AG08395 (cell line): Measurements from ENCODE around the gene CHAF1B.

Experiments
- DNase-seq: peaks from one replicate; pipeline ENCODE4 v3.0.0; 2012; ENCODE audit warnings: mixed read lengths, low spot score

CHAF1B gene

DNA sequence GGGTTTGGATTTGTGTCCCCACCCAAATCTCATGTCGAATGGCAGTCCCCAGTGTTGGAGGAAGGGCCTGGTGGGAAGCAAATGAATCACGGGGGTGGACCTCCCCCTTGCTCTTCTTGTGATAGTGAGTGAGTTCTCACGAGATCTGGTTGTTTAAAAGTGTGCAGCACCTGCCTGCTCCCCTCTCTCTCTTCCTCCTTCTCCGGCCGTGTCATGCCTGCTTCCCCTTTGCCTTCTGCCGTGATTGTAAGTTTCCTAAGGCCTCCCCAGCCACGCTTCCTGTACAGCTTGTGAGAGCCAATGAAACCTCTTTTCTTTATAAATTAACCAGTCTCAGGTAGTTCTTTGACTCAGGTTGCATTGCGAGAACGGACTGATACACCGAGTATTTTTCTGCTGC lies 78.8 kb downstream of the CHAF1B start:
- no peak for DNase-seq

DNA sequence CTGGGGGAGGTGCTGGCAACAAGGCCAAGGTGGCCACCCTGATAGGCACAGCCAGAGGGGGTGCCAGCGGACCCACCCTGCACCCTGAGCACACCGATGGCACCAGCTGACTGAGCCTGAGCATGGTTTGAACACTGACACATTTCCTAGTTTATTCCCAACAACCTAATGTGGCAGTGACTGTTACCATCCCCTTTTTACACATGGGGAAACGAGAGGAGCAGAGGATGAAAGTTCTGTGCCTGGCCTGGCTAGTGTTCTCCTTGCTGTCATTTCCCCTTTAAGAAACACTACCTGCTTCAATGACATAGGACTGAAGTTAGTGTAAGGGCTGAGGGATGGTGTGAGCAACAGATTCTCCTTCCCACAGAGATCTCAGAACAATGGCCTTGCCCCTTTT lies 79.4 kb downstream of the CHAF1B start:
- no peak for DNase-seq

GRCh38 chr21:36465478-36465877 lies 80.3 kb downstream of the CHAF1B start:
- no peak for DNase-seq

- DNase-seq: no peak
Observed at GRCh38 chr21:36466061-36466511, 80.9 kb downstream of the CHAF1B start.
